ENCODE results near the gene ABHD18. TPM values are rescaled to one million over a fixed set of nuclear protein-coding genes. Genes with fewer than 3 reads are reported as not detected.
"Not testable (repeated sequence)": the region's sequence is repeated elsewhere in the genome, so short reads cannot be mapped to it uniquely, and the experiment has no call there.

The ABHD18 gene
- total RNA-seq, 2 donors from 2014 or later = 17.1 to 18.5 TPM

- Histone ChIP-seq H3K4me3 (ENCODE audit: low read length) (no peak overlapping the region), H3K9me3 (ENCODE audit: control insufficient read depth, low read length) (peaks cover 40% of the 10 kb centered on the region), H3K36me3 (ENCODE audit: control insufficient read depth, insufficient read depth, low read length) (peaks cover 55% of the 10 kb centered on the region), H3K4me1 (ENCODE audit: control insufficient read depth, insufficient read depth, low read length) (no peaks in the 10 kb centered on the region), H3K9ac (ENCODE audit: extremely low read depth, low read length, poor library complexity, severe bottlenecking) (no peak overlapping the region), H3K27ac (ENCODE audit: low read depth, low read length) (no peak overlapping the region), H3K27me3 (ENCODE audit: control insufficient read depth, insufficient read depth, low read length, poor library complexity, severe bottlenecking) (no peaks in the 10 kb centered on the region)
- Mint-ChIP-seq H3K27ac (no peak overlapping the region), H3K9me3 (peaks cover 31% of the 10 kb centered on the region), H3K36me3 (ENCODE audit: low read depth) (peaks cover 70% of the 10 kb centered on the region), H3K4me3 (no peak overlapping the region), H3K4me1 (no peaks in the 10 kb centered on the region), H3K27me3 (ENCODE audit: insufficient read depth) (no peaks in the 10 kb centered on the region)
- no peak for DNase-seq
- WGBS, 2 experiments (ENCODE audit: insufficient coverage in 1 of 2, insufficient read length in 1 of 2) = 89% methylated on average over 1 of the region's 1 CpG; no CpG with 5 or more reads in 1 of the 2 experiments
- no peak for TF ChIP-seq CTCF (conservative IDR thresholded peaks at IDR 0.05)
Observed at GRCh38 chr4:127995776-127996175, 30.6 kb downstream of the ABHD18 start.

DNA sequence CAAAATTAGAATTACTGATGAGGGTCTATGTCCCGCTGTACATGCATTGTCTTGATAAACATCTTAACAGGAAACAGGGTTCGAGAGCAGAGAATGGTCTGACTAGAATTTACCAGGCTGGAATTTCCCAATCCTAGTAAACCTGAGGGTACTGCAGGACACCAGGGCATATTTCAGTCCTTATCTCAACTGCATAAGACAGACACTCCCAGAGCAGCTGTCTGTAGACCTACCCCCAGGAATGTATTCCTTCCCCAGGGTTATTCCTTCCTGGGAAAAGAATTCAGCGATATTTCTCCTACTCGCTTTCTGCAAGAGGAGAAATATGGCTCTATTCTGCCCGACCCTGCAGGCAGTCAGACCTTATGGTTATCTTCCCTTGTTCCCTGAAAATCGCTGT is 31.3 kb downstream of the ABHD18 start:
- DNase-seq; H3K27ac ChIP-seq (ENCODE audit: low read depth, low read length); H3K9ac ChIP-seq (ENCODE audit: extremely low read depth, low read length, poor library complexity, severe bottlenecking); H3K4me3 ChIP-seq (ENCODE audit: low read length); H3K27ac Mint-ChIP-seq; H3K4me1 ChIP-seq (ENCODE audit: control insufficient read depth, insufficient read depth, low read length); H3K27me3 ChIP-seq (ENCODE audit: control insufficient read depth, insufficient read depth, low read length, poor library complexity, severe bottlenecking); H3K27me3 Mint-ChIP-seq (ENCODE audit: insufficient read depth); H3K4me1 Mint-ChIP-seq; H3K4me3 Mint-ChIP-seq: not testable (repeated sequence)
- H3K9me3 ChIP-seq (ENCODE audit: control insufficient read depth, low read length) = peaks cover 40% of the 10 kb centered on the region
- peaks cover 31% of the 10 kb centered on the region for H3K9me3 Mint-ChIP-seq
- 96 to 97% methylated on average over 6 of the region's 6 CpGs for WGBS, 2 experiments (ENCODE audit: insufficient coverage in 1 of 2, insufficient read length in 1 of 2)
- H3K36me3 Mint-ChIP-seq (ENCODE audit: low read depth) = peaks cover 69% of the 10 kb centered on the region
- H3K36me3 ChIP-seq (ENCODE audit: control insufficient read depth, insufficient read depth, low read length) = peaks cover 55% of the 10 kb centered on the region

GRCh38 chr4:127997534-127998388 is 32.6 kb downstream of the ABHD18 start:
- Histone ChIP-seq H3K4me3 (ENCODE audit: low read length) (no peak overlapping the region), H3K27ac (ENCODE audit: low read depth, low read length) (no peak overlapping the region), H3K9ac (ENCODE audit: extremely low read depth, low read length, poor library complexity, severe bottlenecking) (no peak overlapping the region), H3K36me3 (ENCODE audit: control insufficient read depth, insufficient read depth, low read length) (peaks cover 44% of the 10 kb centered on the region), H3K27me3 (ENCODE audit: control insufficient read depth, insufficient read depth, low read length, poor library complexity, severe bottlenecking) (no peaks in the 10 kb centered on the region), H3K9me3 (ENCODE audit: control insufficient read depth, low read length) (peaks cover 40% of the 10 kb centered on the region), H3K4me1 (ENCODE audit: control insufficient read depth, insufficient read depth, low read length) (no peaks in the 10 kb centered on the region)
- 91 to 100% methylated on average over 2 to 7 of the region's 8 CpGs for WGBS, 2 experiments (ENCODE audit: insufficient coverage in 1 of 2, insufficient read length in 1 of 2)
- Mint-ChIP-seq H3K4me3 (no peak overlapping the region), H3K27me3 (ENCODE audit: insufficient read depth) (no peaks in the 10 kb centered on the region), H3K4me1 (no peaks in the 10 kb centered on the region), H3K9me3 (peaks cover 31% of the 10 kb centered on the region), H3K27ac (no peak overlapping the region), H3K36me3 (ENCODE audit: low read depth) (peaks cover 68% of the 10 kb centered on the region)
- peak; percentile 27 for TF ChIP-seq CTCF (conservative IDR thresholded peaks at IDR 0.05)
- DNase-seq = no peak
